Stimulated activated naive CD8-positive, alpha-beta T cell treated with anti-CD3 and anti-CD28 coated beads, Interleukin-15, Interleukin-2, amounts not matched to agents 100 ng/mL and 50 ng/mL, for 24 hours (primary cell): ENCODE data around the gene CMTM8.
"Not testable (repeated sequence)": the region's sequence is repeated elsewhere in the genome, so short reads cannot be mapped to it uniquely, and the experiment has no call there.

ENCODE experiments used
- H3K27ac Mint-ChIP-seq: one replicate; pipeline ENCODE4 v1.8.0; 2021; ENCODE audit warnings: mild to moderate bottlenecking, mixed read lengths
- H3K27me3 Mint-ChIP-seq: one replicate; pipeline ENCODE4 v1.8.0; 2021; ENCODE audit warnings: mixed read lengths
- H3K36me3 Mint-ChIP-seq: one replicate; pipeline ENCODE4 v1.8.0; 2021; ENCODE audit warnings: low read depth, mixed read lengths
- H3K4me1 Mint-ChIP-seq: one replicate; pipeline ENCODE4 v1.8.0; 2021; ENCODE audit warnings: low read depth, mixed read lengths
- H3K4me3 Mint-ChIP-seq: one replicate; pipeline ENCODE4 v1.8.0; 2021; ENCODE audit warnings: mild to moderate bottlenecking, mixed read lengths
- H3K9me3 Mint-ChIP-seq: one replicate; pipeline ENCODE4 v1.8.0; 2021; ENCODE audit warnings: mixed read lengths

Gene CMTM8

DNA sequence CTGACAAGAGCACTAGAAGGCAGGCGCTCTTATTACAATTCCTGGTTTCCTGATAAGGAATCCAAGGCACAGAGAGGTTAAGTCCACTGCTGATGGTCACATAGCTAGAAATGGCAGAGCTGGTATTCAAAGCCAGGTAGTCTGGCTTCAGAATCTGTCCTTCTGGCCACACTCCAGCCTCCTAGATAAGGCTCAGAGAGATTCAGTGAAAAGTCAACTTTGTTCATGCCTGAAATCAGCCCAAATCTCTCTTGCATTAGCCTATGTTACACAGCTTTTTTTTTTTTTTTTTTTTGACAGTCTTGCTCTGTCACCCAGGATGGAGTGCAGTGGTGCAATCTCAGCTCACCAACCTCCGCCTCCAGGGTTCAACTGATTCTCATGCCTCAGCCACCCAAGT lies 21.1 kb upstream of the CMTM8 start:
- Mint-ChIP-seq H3K4me1 (no peaks in the 10 kb centered on the region), H3K9me3 (peaks cover 12% of the 10 kb centered on the region), H3K27ac (no peak overlapping the region), H3K27me3 (no peaks in the 10 kb centered on the region), H3K36me3 (peaks cover 3% of the 10 kb centered on the region), H3K4me3 (no peak overlapping the region)

DNA sequence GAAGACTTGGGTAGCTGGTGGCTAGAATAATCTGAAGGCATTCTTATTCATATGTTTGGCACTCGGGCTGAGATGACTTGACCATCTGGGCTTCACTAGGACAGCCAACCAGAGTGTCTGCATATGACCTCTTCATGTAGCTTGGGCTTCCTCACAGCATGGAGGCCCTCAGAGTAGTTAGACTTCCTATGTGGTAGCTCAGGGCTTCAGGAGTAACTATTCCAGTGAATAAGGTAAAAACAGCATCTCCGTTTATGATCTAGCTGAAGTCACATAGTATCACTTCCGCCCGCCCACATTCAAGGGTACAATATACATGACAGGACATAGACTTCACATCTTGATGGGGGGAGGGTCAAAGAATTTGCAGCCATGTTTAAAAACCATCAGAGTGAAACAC lies 18.9 kb upstream of the CMTM8 start:
- peaks cover 4% of the 10 kb centered on the region for H3K27me3 Mint-ChIP-seq
- no peak overlapping the region for H3K4me3 Mint-ChIP-seq
- no peak overlapping the region for H3K27ac Mint-ChIP-seq
- peaks cover 12% of the 10 kb centered on the region for H3K9me3 Mint-ChIP-seq
- peaks cover 3% of the 10 kb centered on the region for H3K36me3 Mint-ChIP-seq
- H3K4me1 Mint-ChIP-seq: no peaks in the 10 kb centered on the region

DNA sequence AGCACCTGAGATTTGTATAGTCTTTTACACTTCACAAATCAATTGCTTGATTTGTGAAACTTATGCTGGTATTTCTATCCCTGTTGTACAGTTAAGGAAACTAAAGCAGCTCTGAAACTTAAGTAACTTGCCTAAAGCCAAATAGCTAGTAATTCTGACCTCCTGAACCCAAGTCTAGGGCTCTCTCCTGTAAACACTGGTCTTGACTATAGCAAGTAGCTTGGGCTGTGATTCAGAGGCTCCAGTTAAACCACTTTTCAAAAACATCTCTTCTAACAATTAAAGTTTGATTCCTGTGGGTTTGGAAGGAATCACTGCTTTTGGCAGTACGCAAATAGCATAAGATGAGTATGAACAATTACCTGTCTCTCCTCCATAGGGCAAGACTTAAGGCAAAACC lies 18.5 kb upstream of the CMTM8 start:
- Mint-ChIP-seq H3K4me1 (no peaks in the 10 kb centered on the region), H3K9me3 (peaks cover 12% of the 10 kb centered on the region), H3K4me3 (no peak overlapping the region), H3K27me3 (peaks cover 5% of the 10 kb centered on the region), H3K36me3 (peaks cover 3% of the 10 kb centered on the region), H3K27ac (no peak overlapping the region)

DNA sequence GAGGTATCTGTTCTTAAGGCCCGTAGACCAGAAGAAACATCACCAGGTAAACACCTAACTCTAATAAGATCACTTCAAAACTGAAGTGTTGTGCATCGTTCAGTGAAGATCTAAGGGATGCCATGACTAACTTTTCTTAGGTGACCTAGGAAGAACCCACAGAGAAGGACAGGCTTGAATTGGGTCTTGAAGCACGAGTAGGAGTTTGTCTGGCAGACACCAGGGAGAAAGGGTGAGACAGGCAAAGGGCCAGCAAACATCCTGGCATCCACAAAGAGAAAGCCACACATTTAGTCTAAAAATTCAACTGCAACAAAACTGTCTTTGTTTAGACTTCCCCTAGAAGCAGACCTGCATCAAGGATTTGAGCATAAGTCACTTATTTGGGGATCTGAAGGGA lies 15.5 kb upstream of the CMTM8 start:
- peaks cover 4% of the 10 kb centered on the region for H3K4me1 Mint-ChIP-seq
- H3K4me3 Mint-ChIP-seq: no peak overlapping the region
- H3K36me3 Mint-ChIP-seq: peaks cover 3% of the 10 kb centered on the region
- no peak overlapping the region for H3K27ac Mint-ChIP-seq
- H3K9me3 Mint-ChIP-seq: peaks cover 12% of the 10 kb centered on the region
- peaks cover 5% of the 10 kb centered on the region for H3K27me3 Mint-ChIP-seq

DNA sequence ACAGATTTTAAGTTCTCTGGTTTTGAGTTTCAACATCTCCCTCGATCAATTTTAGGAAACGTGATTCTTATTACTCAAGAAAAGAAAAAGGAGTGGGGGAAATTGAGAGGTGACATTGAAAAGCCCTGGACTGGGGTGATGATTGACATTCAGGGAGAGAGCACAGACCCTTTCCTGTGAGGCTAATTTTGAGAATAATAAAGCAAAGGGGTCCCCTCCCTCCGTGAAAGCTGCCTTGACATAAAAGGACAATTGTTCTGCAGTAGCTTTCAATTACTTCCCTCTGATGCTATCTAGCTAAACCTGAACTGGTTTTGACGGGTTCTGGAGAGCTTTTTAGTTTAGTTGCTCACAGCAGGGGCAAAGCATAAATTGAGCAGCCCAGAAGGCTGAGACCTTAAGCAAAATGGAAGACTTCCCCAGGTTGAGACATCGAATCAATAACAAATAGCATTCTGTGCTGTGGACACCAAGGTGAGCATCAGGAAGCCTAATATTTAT lies 14.4 kb upstream of the CMTM8 start:
- H3K27me3 Mint-ChIP-seq: peaks cover 5% of the 10 kb centered on the region
- H3K9me3 Mint-ChIP-seq: peaks cover 8% of the 10 kb centered on the region

DNA sequence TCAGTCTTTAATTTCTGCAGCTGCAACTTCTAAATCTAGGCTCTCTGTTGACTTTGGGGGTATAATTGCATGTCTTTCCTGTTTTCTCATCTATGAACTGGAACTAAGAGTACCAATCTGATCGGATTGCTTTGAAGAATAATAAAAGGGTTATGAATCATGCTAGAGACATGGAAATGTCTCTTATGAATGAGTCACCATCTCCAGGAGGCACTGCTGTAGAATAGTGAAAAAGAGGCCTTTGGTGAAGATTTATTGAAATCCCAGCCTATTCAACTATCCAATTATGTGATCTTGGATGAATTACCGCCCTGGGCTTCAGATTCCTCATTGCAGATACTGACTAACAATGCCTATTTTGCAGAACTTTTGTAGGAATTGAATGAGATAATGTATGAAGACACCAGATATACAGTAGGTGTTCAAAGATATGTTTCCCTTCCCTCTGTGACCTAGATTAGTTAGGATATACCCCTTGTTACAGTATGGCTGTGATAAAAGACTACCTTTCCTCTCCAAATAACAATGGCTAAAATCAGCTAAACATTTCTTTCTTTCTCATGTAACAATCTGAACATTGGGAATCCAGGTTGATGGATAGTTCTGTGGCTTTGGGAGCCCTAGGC lies 11.5 kb upstream of the CMTM8 start:
- Mint-ChIP-seq H3K4me3 (no peak overlapping the region), H3K9me3 (no peaks in the 10 kb centered on the region), H3K27me3 (peaks cover 5% of the 10 kb centered on the region), H3K36me3 (no peaks in the 10 kb centered on the region), H3K4me1 (peaks cover 4% of the 10 kb centered on the region), H3K27ac (no peak overlapping the region)

More for the DNA sequence above, 14.4 kb upstream of the CMTM8 start:
- no peak overlapping the region for H3K27ac Mint-ChIP-seq
- H3K4me3 Mint-ChIP-seq: no peak overlapping the region
- H3K36me3 Mint-ChIP-seq: peaks cover 3% of the 10 kb centered on the region
- peaks cover 4% of the 10 kb centered on the region for H3K4me1 Mint-ChIP-seq

DNA sequence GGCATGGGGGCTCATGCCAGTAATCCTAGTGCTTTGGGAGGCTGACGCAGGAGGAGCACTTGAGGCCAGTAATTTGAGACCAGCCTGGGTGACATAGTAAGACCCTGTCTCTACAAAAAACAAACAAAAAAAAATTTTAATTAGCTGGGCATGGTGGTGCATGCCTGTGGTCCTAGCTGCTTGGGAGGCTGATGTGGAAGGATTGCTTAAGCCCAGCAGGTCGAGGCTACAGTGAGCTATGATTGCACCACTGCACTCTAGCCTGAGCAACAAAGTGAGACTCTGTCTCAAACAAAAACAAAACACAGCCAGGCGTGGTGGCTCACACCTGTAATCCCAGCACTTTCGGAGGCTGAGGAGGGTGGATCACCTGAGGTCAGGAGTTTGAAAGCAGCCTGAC lies 9.7 kb upstream of the CMTM8 start:
- not testable (repeated sequence) for H3K9me3 Mint-ChIP-seq, H3K27me3 Mint-ChIP-seq, H3K4me3 Mint-ChIP-seq, H3K27ac Mint-ChIP-seq, H3K4me1 Mint-ChIP-seq, H3K36me3 Mint-ChIP-seq

DNA sequence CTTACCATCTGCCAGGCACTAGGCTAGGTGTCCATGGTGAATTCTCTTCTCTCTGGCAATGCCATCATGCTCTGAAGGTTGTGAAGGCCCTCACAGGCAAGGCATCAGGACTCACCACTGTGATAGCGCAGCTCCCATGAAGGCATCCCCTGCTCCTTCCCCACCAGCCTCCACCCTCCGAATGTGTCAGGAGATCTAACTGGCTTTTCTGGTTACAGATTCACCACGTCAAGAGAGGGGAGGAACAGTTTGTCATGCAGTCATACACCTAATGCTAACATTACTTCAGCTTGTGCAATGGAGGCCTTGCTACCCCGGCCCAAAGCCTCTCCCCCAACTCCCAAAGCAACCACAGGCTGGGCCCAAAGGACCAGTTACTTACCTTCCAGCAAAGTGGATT lies 8.9 kb upstream of the CMTM8 start:
- no peaks in the 10 kb centered on the region for H3K36me3 Mint-ChIP-seq

DNA sequence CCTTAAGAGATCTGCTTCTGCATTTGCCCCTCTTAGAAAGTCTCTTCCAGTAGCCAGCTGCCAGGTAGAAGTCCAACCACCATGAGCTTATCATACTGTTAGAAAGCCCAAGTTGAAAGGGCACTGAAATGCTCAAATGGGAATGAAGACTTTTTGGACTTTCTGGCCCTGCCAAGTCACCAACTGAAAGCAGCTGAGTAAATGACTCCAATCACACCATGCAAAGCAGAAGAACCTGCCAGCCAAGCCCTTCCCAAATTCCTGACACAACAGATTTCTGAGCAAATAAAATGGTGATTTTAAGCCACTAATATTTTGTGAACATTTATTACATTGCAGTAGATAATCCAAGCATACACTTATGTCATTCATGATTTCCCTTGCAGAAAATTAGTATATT lies 2.1 kb upstream of the CMTM8 start:
- Mint-ChIP-seq H3K36me3 (peaks cover 9% of the 10 kb centered on the region), H3K4me3 (no peak overlapping the region), H3K27ac (no peak overlapping the region), H3K4me1 (peaks cover 20% of the 10 kb centered on the region), H3K9me3 (peaks cover 4% of the 10 kb centered on the region), H3K27me3 (peaks cover 17% of the 10 kb centered on the region)

More for the DNA sequence above, 8.9 kb upstream of the CMTM8 start:
- Mint-ChIP-seq H3K9me3 (no peaks in the 10 kb centered on the region), H3K4me3 (no peak overlapping the region), H3K27me3 (peaks cover 3% of the 10 kb centered on the region), H3K27ac (no peak overlapping the region), H3K4me1 (peaks cover 4% of the 10 kb centered on the region)

DNA sequence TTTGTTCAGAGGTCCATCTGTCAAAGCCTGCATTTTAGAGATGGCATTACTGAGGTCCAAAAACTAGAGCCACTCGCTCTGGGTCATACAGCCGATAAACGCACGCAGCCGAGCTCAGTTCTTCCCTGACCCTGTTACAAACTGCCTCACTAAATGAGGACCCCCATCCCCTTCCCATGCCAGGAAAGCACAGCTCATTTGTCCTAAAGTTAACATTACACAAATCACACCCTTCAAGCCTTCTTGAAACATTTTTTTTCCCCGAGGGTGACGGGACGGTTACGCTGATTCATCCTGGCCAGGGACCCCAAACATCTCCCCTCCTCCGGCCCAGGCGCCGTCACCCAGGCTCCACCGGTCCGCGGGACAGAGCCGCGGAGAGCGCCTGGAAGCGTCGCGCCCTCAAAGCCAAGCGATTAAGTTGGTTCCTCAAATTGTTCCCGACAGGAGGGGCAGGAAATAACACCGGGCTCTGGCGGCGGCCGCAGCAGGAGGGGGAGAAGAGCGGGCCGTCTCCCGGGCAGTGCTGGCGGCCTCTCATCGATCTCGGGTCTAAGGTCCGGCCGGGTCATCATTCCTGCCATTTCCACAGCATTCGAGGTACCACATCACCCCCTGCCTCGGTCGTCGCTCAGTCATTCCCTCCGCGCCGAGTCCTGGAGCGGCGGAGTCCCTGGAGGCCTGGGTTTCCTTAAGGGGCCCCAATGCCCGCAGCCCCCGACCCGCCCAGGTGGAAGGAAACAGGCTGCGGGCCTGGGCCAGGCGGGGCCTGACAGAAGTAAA lies 619 bp upstream of the CMTM8 start:
- Mint-ChIP-seq H3K9me3 (peaks cover 4% of the 10 kb centered on the region), H3K4me1 (peaks cover 20% of the 10 kb centered on the region), H3K27me3 (peaks cover 17% of the 10 kb centered on the region), H3K4me3 (peak overlapping the region; percentile 66), H3K36me3 (peaks cover 9% of the 10 kb centered on the region), H3K27ac (no peak overlapping the region)

DNA sequence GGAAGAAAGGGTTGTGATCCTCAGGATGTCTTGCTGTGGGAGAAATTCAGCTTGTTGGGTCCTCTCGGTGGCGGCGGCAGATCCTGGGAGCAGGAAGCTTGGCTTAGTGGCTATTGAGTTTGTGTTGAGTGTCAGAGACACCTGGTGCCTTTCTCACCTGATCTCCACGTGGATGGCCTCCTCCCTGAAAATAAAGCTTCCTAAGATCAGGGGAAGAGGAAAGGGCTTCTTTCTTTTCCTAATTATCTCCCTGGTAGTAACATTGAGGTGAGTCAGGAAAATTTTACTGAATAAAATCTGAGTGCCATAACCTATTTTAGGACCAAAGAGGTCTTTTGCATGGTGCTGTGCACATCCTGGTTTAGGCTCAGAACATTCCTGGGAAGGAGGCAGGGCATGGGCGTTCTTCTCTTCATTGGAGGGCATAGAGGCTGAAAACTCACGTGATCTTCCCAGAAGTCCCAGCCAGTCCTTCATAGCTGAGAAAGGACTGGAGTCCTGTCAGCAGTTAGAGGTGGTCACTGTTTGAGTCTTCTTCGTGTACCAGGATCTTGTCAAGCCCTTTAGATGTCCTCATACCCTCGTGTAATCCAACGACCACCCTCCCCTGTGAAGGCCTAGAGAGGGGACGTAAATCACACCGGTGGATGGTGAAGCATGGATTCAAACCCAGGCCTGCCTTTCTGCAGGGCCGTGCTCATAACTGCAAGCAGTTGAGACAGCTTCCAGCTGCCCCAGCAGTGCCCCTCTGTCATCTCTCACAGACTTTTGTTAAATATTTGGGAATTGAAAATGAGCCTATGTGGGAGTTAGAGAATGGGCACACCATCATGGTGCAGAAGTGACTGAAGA lies 1.1 kb downstream of the CMTM8 start:
- H3K4me1 Mint-ChIP-seq: peaks cover 20% of the 10 kb centered on the region
- H3K4me3 Mint-ChIP-seq: peak overlapping the region; percentile 85
- H3K36me3 Mint-ChIP-seq: peaks cover 9% of the 10 kb centered on the region
- H3K27ac Mint-ChIP-seq: peak overlapping the region; percentile 39
- peaks cover 14% of the 10 kb centered on the region for H3K27me3 Mint-ChIP-seq
- H3K9me3 Mint-ChIP-seq: peaks cover 4% of the 10 kb centered on the region

DNA sequence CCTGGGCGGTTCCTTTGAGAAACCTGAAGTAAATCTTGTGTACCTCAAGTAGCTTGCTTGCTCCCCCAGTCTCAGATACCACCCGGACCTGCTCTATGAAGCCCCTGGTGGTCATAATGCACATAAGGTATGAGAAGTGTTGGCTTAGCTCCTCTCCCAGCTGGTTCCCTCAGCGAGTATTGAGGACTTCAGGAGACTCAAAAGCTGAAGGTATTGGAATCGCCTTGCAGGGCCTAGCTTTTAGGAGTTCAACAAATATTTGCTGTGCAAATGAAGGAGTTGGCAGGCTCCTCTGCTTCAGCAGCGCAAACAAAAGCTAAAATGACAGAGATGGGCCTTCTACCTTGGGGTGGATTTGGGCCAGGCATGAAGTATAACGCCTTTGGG lies 1.7 kb downstream of the CMTM8 start:
- H3K27ac Mint-ChIP-seq: no peak overlapping the region
- peak overlapping the region; percentile 85 for H3K4me3 Mint-ChIP-seq
- H3K36me3 Mint-ChIP-seq: peaks cover 9% of the 10 kb centered on the region
- H3K9me3 Mint-ChIP-seq: peaks cover 4% of the 10 kb centered on the region
- peaks cover 25% of the 10 kb centered on the region for H3K4me1 Mint-ChIP-seq
- peaks cover 14% of the 10 kb centered on the region for H3K27me3 Mint-ChIP-seq

DNA sequence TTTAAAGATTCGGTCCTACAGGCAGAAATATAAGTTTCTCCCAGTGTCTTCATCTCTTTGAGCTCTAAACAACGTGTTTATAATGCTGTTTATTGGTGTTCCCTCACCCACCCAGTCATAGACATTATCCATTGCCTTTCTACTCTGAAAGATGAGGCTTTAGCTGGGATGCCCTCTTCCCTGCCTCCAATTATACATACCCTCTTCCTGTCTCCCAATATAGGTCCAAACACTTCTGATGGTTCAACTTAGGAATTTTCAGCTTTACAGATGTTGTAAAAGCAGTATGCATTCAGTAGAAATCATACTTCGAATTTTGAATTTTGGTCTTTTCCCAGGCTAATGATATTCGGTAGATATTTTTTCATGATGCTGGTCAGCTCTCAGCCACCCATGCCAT lies 2.6 kb downstream of the CMTM8 start:
- H3K4me1 Mint-ChIP-seq: peaks cover 32% of the 10 kb centered on the region
- no peak overlapping the region for H3K4me3 Mint-ChIP-seq
- H3K27me3 Mint-ChIP-seq: peaks cover 14% of the 10 kb centered on the region
- H3K27ac Mint-ChIP-seq: no peak overlapping the region
- H3K36me3 Mint-ChIP-seq: peaks cover 9% of the 10 kb centered on the region
- H3K9me3 Mint-ChIP-seq: peaks cover 4% of the 10 kb centered on the region

DNA sequence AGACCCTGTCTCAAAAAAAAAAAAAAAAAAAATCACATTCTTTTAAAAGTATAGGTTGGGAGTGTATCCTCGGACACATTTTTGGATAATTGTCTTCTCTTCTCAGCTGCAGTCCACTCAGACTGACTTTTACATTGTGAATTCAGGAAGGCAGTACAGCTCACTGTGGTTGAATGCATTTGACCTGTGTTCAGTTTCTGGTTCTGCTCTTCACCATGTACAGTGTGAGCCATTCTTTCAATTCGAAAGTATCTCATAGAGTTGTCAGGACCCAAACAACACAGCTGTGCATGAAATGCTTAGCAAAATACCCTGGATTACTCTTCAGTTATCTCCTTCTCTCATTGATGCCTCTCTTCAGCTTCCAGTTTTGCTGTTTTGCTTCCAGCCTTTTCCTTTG lies 5.0 kb downstream of the CMTM8 start:
- no peak overlapping the region for H3K27ac Mint-ChIP-seq
- H3K4me3 Mint-ChIP-seq: no peak overlapping the region
- no peaks in the 10 kb centered on the region for H3K36me3 Mint-ChIP-seq
- peaks cover 3% of the 10 kb centered on the region for H3K27me3 Mint-ChIP-seq
- H3K4me1 Mint-ChIP-seq: peaks cover 36% of the 10 kb centered on the region
- no peaks in the 10 kb centered on the region for H3K9me3 Mint-ChIP-seq

DNA sequence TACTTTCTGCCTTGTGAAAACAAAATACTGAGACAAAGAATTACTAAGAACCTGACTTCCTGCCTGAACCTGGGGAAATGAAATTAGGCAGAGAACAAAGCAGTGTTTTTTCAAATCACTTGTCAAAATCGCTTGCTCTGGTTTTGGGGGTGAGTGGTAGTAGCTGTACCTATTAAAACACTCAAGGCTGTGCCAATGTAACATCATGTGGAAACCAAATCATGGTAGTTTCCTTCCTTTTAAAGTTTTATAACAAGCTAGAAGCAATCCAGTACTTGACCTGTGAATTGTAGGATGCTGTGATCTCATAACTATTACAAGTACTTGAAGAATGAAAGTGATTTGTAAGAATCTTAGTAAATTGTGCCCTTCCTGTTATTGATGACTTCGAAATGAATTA lies 6.7 kb downstream of the CMTM8 start:
- peaks cover 35% of the 10 kb centered on the region for H3K4me1 Mint-ChIP-seq

More for the DNA sequence above, 6.7 kb downstream of the CMTM8 start:
- Mint-ChIP-seq H3K9me3 (no peaks in the 10 kb centered on the region), H3K27me3 (no peaks in the 10 kb centered on the region), H3K36me3 (no peaks in the 10 kb centered on the region), H3K4me3 (no peak overlapping the region), H3K27ac (no peak overlapping the region)
